Measurements from ENCODE around the gene NPHP1.

Gene NPHP1

DNA sequence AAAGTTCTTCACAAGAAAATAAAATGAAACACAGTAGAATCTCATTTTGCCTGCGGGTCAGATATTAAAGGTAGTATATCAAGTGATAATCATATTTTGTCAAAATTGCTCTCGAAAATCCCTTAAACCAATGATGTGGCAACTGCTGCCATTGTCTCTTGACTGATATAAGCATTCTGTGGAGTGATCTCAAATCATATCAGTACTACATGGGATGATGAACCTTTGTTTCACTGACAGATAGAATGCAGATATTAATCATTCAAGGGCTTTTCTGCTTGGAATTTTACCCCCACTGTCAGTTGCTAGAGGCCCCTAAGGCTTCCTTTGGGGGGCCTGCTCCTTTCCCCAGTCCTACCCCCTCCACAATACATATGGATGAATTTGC is 57.9 kb downstream of the NPHP1 start:
- in situ Hi-C loops (cut with HindIII; ENCODE audit: low pct_ligation_motif_present, low pct_unique_long_range_greater_than_20kb, low sequenced_read_pairs), result no loop called here
- no peak for DNase-seq

DNA sequence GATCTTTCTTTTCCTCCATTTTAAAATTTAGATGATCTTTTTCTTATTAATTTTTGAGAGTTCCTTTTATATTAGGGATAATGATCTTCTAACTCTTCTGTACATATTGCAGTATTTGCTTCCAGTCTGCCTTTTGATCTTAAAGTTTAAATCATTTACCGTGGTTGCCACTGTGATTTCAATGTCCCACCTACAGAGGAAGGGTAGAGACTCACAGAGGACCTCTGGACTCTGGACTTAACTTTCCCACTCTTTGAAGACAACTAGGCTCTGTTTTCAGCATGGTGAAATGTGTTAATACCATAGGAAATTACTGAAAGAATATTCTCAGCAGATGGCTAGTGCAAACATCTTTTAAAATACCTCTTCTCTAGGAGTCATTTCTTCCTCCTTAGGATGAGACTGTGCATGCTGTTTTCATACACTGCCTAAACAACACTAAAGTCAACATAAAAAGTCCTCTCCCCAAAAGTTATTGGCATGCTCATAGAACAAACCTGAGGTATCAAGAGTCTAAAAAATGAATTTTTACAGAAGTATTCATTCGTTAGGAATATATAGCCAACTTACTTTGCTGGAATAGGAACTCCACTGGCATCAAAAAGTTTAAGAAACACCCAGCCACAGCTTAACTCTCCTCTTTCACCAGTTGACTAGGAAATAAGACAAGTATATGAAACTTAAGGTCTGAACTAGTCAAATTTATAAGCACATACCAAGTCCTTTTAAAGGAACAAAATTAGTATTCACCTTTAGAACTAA is 58.4 kb downstream of the NPHP1 start:
- in situ Hi-C loops (cut with HindIII; ENCODE audit: low pct_ligation_motif_present, low pct_unique_long_range_greater_than_20kb, low sequenced_read_pairs), result no loop called here
- no peak for DNase-seq

DNA sequence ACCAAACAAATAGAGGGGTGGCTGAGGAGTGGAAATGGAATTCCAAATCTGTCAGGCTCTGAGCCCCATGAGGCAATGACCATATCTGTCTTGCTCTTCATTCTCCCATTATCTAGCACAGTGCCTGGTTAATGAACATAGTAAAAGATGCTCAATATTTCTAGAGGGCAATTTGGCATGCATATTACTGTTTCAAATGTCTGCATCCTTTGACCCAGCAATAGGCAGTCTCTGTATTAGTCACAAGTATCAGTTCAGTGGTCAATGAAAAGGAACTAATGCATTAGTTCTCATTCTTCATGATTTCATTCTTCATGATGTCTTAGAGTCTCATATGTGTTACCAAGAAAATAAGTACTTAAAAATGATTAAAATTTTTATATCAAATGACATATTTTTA is 60.8 kb downstream of the NPHP1 start:
- in situ Hi-C loops (cut with HindIII; ENCODE audit: low pct_ligation_motif_present, low pct_unique_long_range_greater_than_20kb, low sequenced_read_pairs), result no loop called here
- DNase-seq, result no peak

DNA sequence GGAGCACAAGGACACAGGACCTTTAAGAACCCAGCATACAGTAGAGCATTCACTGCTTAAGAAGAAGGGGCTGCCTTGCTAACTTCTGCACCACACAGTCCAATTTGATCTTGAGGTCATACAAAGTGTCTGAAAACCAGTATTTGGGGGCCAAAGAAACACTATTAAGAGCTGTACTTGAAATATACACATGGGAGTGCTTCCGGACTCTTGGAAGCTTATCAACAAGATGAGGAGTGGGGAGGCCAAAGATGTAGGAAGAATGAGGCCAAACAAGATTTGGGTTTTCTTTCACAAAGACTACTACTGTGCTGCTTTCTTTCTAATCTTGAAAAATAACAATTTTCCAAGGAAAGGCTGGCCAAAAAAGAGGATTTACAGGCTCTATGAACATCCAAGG is 64.4 kb downstream of the NPHP1 start:
- no peak for DNase-seq
- in situ Hi-C loops (cut with HindIII; ENCODE audit: low pct_ligation_motif_present, low pct_unique_long_range_greater_than_20kb, low sequenced_read_pairs), result no loop called here

DNA sequence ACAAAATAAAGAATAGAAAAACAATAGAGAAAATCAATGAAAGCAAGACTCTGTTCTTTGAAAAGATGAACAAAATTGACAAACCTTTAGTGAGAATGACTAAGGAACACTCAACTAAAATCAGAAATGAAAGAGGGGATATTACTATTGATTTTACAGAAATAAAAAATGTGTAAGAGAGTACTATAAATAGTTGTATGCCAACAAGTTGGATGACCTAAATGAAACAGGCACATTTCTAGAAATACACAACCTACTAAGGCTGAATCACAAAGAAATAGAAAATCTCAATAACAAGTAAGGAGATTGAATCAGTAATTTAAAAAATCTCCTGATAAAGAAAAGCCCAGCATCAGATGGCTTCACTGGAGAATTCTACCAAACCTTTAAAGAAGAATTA is 70.8 kb downstream of the NPHP1 start:
- in situ Hi-C loops (cut with HindIII; ENCODE audit: low pct_ligation_motif_present, low pct_unique_long_range_greater_than_20kb, low sequenced_read_pairs), result no loop called here
- DNase-seq, result no peak

DNA sequence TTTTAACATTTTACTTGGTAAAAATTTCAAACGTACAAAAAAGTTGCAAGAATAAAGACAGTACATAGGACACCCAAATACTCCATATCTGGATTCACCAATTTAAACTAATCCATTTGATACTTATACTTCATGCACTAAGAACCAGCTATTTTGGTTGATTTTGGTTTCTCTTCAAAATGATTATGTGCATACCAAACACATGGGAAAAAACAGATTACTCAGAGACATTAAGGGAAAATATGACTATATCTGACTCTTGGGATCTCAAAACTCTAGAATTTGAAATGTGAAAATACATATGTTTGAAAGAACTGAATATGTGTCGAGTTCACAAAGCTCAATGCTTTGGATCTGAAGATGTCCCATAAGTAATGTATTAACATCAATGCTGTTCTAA is 73.6 kb downstream of the NPHP1 start:
- in situ Hi-C loops (cut with HindIII; ENCODE audit: low pct_ligation_motif_present, low pct_unique_long_range_greater_than_20kb, low sequenced_read_pairs), result no loop called here
- DNase-seq, result no peak

DNA sequence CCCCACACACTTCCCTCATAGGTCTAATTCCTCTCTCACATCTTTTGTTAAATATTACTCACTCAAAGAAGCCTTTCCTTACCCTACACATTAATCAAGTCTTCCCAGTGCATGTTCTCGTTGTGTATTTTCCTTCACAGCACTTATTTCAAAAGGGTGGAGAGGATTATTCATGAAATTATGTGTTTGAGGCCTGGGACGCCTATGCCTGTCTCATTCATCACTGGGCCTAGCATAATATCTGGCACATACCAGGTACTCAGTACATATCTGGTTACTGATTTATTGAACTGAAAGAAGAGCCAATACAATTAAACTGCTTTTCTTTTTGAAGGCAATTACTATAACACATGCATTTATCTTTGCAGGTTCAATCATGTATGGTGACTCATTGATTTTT is 74.1 kb downstream of the NPHP1 start:
- in situ Hi-C loops (cut with HindIII; ENCODE audit: low pct_ligation_motif_present, low pct_unique_long_range_greater_than_20kb, low sequenced_read_pairs), result no loop called here
- no peak for DNase-seq

DNA sequence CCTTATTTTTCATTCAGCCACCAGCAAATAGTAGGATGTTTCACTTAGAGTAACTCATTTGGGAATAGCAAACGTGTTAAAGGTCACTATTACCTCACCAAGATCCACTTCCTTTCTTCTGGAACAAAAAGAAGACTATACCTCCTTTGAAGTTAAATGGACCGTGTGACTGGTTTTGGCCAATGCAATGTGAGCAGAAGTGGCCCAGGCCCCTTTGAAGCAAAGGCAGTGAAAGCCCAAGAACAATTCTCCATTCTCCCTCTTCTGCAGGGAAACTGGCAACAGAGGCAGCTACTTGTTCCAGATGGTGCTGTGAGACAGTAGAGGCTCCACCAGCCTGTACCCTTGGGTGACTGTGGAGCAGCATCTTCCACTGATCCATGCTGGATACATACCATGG is 77.9 kb downstream of the NPHP1 start:
- in situ Hi-C loops (cut with HindIII; ENCODE audit: low pct_ligation_motif_present, low pct_unique_long_range_greater_than_20kb, low sequenced_read_pairs), result no loop called here
- no peak for DNase-seq

DNA sequence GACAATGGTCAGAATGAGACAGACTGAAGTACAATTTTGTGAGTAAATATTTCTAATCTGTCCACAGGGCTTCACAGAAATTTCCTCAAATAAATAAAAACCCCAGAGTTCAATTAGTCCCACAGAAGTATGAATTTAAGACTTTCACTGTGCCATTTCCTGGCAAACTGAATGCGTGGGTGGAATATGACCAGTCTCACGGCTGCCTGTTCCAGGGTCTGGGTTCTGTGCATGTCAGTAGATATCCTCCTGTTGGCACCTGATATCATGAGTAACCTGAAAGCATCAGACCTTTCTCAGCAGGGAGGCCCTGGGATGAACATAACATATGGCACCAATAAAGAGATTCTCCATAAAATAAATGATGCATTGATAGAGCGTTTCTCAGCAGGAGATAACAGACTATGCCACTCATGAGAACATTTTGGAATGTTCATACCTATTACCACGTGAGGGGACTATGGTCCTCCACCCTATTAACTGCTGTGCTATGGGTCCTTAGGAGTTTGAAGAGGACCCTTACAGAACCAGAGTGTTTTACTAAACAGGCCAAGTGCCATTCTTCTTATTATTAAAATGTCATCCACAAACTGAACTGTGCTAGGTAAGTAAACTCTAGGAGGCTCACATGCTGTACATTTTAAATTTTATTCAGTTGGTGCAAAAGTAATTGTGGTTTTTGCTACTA is 78.6 kb downstream of the NPHP1 start:
- in situ Hi-C loops (cut with HindIII; ENCODE audit: low pct_ligation_motif_present, low pct_unique_long_range_greater_than_20kb, low sequenced_read_pairs), result no loop called here
- no peak for DNase-seq

DNA sequence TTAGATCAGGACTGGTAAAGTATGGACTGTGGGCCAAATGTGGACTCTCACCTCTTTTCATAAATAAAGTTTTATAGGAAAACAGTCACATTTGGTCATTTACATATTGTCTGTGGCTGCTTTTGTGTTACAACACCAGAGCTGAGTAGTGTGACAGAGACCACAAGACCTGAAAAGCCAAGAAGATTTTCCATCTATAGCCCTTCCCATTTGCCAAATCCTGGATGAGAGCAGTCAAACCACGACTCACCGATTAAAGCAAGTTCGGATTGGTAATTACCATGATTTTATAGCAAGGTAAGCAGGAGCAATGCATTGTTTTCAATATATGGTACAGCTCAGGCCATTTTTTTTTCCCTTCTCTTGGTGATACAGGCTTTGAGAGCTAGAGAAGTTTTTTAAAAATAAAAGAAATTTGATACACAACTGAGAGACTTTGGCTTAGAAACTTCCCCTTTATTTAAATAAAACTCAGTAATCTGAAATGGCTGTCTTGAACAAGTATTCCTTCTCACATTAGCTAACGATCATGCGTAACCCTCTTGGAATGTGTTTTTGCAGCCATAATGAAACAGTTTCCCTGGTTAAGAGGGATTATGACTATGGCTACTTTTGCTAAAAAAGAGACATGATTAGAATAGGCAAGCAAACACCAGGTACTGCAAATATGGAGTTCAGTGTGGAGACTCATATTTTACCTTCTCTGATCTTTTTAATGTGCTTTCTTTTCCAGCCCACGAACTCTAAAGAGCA is 79.7 kb downstream of the NPHP1 start:
- in situ Hi-C loops (cut with HindIII; ENCODE audit: low pct_ligation_motif_present, low pct_unique_long_range_greater_than_20kb, low sequenced_read_pairs), result no loop called here
- no peak for DNase-seq

DNA sequence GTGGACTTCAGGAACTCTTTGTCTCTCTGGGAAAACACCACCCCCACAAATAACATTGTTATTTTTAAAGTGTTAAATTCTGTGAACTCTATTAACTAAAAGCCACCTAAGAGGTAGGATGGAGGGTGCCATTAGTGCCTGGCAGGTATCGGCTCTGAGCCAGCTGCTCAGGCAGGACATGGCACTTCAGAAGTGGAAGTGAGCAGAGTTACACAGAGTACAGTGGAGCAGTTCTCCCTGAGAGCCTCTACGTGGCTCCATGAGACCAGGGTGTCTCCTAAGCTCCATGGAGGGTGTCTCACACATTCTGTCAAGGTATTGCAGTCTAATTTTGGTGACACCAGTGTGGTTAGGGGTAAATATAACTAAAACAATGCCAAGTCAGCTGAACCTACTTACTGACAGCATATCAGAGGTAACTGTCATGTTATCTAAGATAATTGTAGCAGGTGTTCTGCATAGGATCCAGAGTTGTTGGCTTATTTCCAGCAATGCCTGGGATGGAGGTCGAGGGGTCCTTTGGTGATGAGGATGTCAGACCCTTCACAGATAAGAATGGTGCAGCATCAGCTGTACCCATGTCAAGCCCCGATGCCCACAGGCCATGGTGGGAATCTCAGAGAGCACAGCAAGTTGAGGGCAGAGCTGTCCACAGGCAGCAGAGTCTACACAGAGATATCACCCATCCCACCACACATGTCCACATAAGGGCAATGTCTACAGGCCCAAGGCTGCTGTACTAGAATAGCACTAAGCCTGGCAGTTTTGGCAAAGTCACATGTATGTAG is 80.6 kb downstream of the NPHP1 start:
- in situ Hi-C loops (cut with HindIII; ENCODE audit: low pct_ligation_motif_present, low pct_unique_long_range_greater_than_20kb, low sequenced_read_pairs), result no loop called here
- no peak for DNase-seq

DNA sequence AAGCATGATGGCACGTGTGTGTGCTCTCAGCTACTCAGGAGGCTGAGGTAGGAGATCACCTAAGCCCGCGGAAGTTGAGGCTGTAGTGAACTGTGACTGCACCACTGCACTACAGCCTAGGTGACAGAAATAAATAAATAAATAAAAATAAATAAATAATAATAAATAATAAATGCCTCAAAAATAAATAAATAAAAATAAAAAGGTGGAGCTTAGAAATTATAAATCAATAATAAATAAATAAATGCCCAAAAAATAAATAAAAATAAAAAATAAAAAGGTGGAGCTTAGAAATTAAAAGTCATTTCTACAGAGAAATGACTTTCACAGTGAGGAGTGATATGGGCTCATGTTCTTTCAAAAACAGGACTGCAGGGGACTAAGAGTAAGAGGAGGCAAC is 83.2 kb downstream of the NPHP1 start:
- in situ Hi-C loops (cut with HindIII; ENCODE audit: low pct_ligation_motif_present, low pct_unique_long_range_greater_than_20kb, low sequenced_read_pairs), result no loop called here

DNA sequence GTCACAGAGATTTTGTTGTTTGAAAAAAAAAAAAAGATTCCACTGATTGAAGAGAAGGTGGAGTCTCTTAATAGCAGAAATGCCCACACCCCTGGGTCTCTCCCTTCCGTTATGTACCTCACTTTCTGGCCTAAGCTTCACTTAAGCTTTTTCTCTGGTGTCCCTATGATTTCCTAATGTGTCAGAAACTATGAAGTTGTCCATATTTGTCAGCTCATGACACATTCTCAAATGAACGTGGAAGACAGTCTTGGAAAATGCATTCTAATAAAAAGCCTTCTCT is 83.8 kb downstream of the NPHP1 start:
- in situ Hi-C loops (cut with HindIII; ENCODE audit: low pct_ligation_motif_present, low pct_unique_long_range_greater_than_20kb, low sequenced_read_pairs), result no loop called here

More for the DNA sequence above, 83.2 kb downstream of the NPHP1 start:
- DNase-seq, result no peak

DNA sequence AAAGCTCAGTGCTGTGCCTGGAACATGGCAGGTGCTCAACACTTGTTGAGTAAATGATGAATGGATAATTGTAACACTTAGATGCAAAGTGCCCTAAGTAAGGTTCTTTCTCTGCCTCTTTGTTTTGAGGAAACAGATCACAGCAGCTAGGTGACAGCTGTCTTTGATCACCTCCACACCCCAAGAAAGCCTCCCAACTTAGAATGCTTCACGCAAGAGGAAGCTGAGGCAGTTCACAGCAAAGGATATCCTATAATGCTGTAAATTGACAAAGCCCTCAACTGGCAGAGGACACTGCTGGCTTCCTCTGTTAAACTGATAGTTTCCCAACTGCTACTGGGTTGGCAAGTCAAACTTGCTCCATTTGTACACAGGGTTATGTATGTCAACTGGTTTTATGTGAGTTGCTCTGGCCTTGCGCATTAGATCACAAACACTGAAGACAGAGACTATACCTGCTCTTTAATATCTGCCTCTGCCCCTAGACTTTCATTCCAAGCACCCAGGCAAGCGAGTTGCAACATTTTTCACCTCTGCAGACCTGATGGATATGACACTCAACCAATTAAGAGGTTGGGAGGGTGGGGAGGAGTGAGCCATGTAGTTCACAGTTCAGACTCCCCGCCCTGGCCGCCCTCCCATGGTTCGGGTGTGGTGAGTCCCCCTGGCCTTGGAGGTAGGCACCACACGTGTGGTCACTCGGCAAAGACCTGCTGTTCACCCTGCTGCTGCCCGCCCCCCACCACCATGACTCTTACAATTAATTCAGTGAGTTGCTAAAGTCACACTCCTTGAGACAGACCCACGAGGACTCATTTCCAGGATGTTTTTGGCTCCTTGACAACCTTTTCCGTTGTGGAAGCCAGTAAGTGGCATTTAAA is 84.4 kb downstream of the NPHP1 start:
- DNase-seq, result no peak
- in situ Hi-C loops (cut with HindIII; ENCODE audit: low pct_ligation_motif_present, low pct_unique_long_range_greater_than_20kb, low sequenced_read_pairs), result no loop called here

More for the DNA sequence above, 83.8 kb downstream of the NPHP1 start:
- DNase-seq, result no peak

DNA sequence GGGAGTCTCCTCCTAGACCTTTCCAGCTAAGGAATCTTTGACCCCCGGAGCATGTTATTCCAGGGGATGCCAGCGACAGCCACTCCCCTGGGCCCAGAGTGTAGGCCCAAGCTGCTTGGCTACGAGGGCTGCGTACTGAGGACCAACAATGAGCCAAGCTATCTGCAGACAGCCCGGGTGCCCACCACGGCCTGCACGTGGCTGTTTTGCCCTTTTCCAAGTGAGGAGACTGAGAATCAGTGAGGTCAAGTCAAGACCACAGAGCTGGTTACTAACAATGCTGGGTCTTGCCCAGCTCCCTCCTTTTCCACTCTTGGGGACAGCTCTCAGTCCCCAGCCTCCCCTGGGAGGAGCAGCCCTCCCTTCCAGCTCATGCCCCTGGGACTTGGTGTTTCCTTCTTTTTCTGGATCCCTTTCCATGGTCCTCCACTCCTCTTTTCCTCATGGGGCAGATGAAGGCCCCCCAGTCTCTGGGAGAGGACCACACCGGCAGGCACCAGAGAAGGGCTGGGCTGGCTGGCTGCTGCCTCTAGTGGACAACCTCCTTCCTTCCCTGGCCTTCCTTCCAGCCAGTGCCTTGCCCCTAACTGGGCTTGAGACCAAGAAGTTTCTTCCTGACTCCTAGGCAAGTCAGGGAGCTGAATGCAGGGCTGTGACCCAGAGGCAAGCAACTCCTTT is 88.6 kb downstream of the NPHP1 start:
- peak; percentile 49 for DNase-seq
- in situ Hi-C loops (cut with HindIII; ENCODE audit: low pct_ligation_motif_present, low pct_unique_long_range_greater_than_20kb, low sequenced_read_pairs), result no loop called here

DNA sequence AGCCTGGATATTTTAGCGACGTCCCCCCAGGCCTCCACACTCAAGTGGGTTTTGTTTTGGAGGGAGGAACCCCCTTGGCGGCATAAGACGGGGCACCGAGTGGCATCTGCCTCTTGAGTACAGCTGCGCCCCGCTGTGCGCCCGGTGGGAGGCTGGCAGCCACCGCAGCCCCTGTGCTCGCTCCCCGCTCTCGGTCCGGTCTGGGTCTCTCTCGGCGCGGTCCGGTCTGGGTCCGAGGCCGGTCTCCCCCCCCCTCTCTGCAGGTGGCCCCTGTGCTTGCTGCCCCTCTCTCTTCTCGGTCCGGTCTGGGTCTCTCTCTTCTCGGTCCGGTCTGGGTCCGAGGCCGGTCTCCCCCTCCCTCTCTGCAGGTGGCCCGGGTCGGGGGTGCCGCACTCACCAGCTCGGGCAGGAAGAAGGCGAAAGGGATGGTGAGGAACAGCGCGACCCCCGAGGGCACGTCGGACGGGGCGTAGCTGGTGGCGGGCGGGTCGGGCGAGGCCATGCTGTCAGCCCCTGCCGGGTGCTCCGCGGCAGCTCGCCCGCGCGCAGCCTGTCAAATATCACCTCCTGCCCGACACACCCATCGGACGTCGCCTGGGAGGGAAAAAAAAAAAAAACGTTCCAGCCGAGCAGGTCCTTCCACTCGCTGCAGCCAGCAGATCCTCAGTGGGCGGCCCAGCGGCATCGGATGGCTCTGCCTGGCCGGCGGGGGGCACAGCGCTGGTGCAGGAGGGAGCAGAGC is 89.4 kb downstream of the NPHP1 start, which contains the start of gene MALL:
Gene MALL (minus strand): TSS at position 532 of the 742 bp plus-strand sequence. CDS start 30 bp downstream, at position 502.
- in situ Hi-C loops (cut with HindIII; ENCODE audit: low pct_ligation_motif_present, low pct_unique_long_range_greater_than_20kb, low sequenced_read_pairs), result no loop called here
- DNase-seq, result peak; percentile 19

DNA sequence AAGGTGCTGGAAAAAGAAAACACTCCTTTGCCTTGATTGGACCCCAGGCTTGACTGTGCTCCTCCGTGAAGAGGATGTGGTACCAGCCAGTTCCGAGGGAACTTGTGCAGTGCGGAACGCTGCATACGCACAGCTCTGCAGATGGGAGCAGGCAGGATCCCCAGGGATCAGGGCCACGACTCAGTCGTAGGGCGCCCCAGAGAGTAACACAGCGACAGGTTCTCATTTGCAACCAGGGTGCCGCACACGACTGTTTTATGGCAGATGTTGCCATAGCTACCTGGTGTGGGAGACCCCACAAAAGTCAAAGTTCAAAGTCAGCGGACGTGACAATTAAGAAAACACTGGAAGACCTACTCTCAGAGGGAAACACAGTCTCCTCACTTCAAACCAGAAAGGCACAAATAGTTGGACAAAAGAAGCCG is 90.0 kb downstream of the NPHP1 start:
- DNase-seq, result no peak
- in situ Hi-C loops (cut with HindIII; ENCODE audit: low pct_ligation_motif_present, low pct_unique_long_range_greater_than_20kb, low sequenced_read_pairs), result no loop called here

Data from ACHN (cell line).